ENCODE data around the gene C3orf38. TPM values are rescaled to one million over a fixed set of nuclear protein-coding genes. Genes with fewer than 3 reads are reported as not detected.

C3orf38 gene
- total and polyA plus RNA-seq, 9 of the 15 experiments (the other 6 are each of a cell fraction or from before 2014, with no cell fraction given): 8.7 to 22.1 (median 16.2) TPM

DNA sequence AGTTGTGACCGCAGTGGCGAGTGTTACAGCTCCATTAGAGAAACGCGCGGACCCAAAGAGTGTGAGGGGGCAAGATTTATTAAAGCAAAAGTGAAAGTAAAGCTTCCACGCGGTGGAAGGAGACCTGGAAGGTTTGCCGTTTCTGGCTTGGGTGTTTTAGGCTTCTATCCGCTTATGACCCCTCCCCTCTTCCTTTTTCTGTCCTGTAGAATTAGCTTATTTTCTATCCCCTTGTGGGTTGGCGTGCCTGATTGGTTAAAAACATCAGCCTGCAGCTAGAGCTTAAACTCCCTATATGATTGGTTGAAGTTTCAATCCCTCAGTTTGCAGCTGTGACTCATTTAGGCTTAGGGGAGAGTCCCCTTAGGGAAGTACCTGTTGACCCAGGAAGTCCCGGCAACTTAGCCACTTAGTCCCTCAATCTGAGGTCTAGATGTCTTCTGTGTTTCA is 39.6 kb downstream of the C3orf38 start:
- ChIA-PET CTCF (ENCODE audit: low intra/inter-chr PET ratio) (interaction anchor here (0.5 to 0.7 kb wide), 2 partner anchors 266 to 1030 kb away, joined by 3 to 4 read pairs; no protein-coding TSS in a partner anchor), POLR2A (interaction anchor here (0.6 kb wide), 1 partner anchor 51 kb away, joined by 3 read pairs; no protein-coding TSS in a partner anchor)
- Histone ChIP-seq H3K9me1 (ENCODE audit: control insufficient read depth, insufficient read depth, low read length) (no peaks in the 10 kb centered on the region), H3K4me3 (peak overlapping the region; percentile 28), H3K27me3 (ENCODE audit: control insufficient read depth in 2 of 2, insufficient read depth in 2 of 2, low read length in 2 of 2) (no peaks in the 10 kb centered on the region), H3K79me2 (ENCODE audit: control insufficient read depth, insufficient read depth, low read length) (no peaks in the 10 kb centered on the region), H4K20me1 (replicated peaks; ENCODE audit: control insufficient read depth, insufficient read depth, low read length) (no peaks in the 10 kb centered on the region), H3K4me2 (ENCODE audit: insufficient read depth, low read length) (peak overlapping the region; percentile 64), H3K27ac (ENCODE audit: extremely low read depth, low read depth, low read length) (peak overlapping the region; percentile 46; the same call in 1 of the 3 replicates), H2AFZ (ENCODE audit: low read depth, low read length) (peak overlapping the region; percentile 83), H3K4me1 (replicated peaks in 1 of 2; ENCODE audit: control insufficient read depth in 2 of 2, insufficient read depth in 2 of 2, low read length in 2 of 2) (no peaks in the 10 kb centered on the region; a peak in 1 of 5 replicates), H3K9ac (ENCODE audit: insufficient read depth in 1 of 2, low read depth in 2 of 2, low read length in 2 of 2) (peak overlapping the region; percentile 5 to 17; a peak in 1 of 4 replicates), H3K9me3 (replicated peaks; ENCODE audit: control insufficient read depth, insufficient read depth, low read depth, low read length) (no peaks in the 10 kb centered on the region), H3K36me3 (ENCODE audit: control insufficient read depth, insufficient read depth, low read length) (no peaks in the 10 kb centered on the region)
- FAIRE-seq (no peak), DNase-seq (ENCODE audit: extremely low read depth in 1 of 4, low spot score in 3 of 4) (peak; percentile 6 to 46 (median 26)), ATAC-seq (peak; percentile 81)
- 30% methylated on average over 10 of the region's 11 CpGs for WGBS (ENCODE audit: insufficient coverage, low coverage, missing lambda C conversion rate)
- intact Hi-C loops (cut with micrococcal nuclease): no loop called here
- TF ChIP-seq, protein P1, sequence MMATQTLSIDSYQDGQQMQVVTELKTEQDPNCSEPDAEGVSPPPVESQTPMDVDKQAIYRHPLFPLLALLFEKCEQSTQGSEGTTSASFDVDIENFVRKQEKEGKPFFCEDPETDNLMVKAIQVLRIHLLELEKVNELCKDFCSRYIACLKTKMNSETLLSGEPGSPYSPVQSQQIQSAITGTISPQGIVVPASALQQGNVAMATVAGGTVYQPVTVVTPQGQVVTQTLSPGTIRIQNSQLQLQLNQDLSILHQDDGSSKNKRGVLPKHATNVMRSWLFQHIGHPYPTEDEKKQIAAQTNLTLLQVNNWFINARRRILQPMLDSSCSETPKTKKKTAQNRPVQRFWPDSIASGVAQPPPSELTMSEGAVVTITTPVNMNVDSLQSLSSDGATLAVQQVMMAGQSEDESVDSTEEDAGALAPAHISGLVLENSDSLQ (IDR thresholded peaks at IDR 0.05): peak; percentile 84
- TF ChIP-seq FOXK2 (conservative IDR thresholded peaks at IDR 0.05 in 1 of 2, IDR thresholded peaks at IDR 0.05 in 1 of 2; ENCODE audit: low read depth in 2 of 2) (no peak), CREBBP (IDR thresholded peaks at IDR 0.05; ENCODE audit: low read depth, low read length) (no peak), FOSL1 (tag; conservative IDR thresholded peaks at IDR 0.05) (peak; percentile 63), KHSRP (IDR thresholded peaks at IDR 0.05) (no peak), MECOM (CRISPR knock-in tag; IDR thresholded peaks at IDR 0.05) (no peak), THRAP3 (IDR thresholded peaks at IDR 0.05; ENCODE audit: borderline replicate concordance) (no peak), IRF2 (CRISPR knock-in tag; IDR thresholded peaks at IDR 0.05) (peak; percentile 77; the same call in 1 of the 2 replicates), JUND (IDR thresholded peaks at IDR 0.05; ENCODE audit: borderline replicate concordance, low read depth, low read length) (peak; percentile 17; the same call in 1 of the 2 replicates), JUND (tag; IDR thresholded peaks at IDR 0.05; ENCODE audit: borderline replicate concordance, low read depth, low read length) (0 out of 3 replicates have a peak, but pooled peaks have one; percentile 18), TAF9B (IDR thresholded peaks at IDR 0.05; ENCODE audit: partially characterized antibody) (no peak), SP1 (CRISPR knock-in tag; IDR thresholded peaks at IDR 0.05) (no peak), HNRNPH1 (optimal IDR thresholded peaks at IDR 0.05; ENCODE audit: low read depth, low read length) (no peak), XRCC5 (IDR thresholded peaks at IDR 0.05; ENCODE audit: low read depth, low read length) (no peak)
- TF ChIP-seq, protein P2, sequence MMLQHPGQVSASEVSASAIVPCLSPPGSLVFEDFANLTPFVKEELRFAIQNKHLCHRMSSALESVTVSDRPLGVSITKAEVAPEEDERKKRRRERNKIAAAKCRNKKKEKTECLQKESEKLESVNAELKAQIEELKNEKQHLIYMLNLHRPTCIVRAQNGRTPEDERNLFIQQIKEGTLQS (IDR thresholded peaks at IDR 0.05): 0 out of 2 replicates have a peak, but pooled peaks have one; percentile 14
- TF ChIP-seq, protein P2 (CRISPR knock-in tag; conservative IDR thresholded peaks at IDR 0.05): no peak
- TF ChIP-seq, protein P3, sequence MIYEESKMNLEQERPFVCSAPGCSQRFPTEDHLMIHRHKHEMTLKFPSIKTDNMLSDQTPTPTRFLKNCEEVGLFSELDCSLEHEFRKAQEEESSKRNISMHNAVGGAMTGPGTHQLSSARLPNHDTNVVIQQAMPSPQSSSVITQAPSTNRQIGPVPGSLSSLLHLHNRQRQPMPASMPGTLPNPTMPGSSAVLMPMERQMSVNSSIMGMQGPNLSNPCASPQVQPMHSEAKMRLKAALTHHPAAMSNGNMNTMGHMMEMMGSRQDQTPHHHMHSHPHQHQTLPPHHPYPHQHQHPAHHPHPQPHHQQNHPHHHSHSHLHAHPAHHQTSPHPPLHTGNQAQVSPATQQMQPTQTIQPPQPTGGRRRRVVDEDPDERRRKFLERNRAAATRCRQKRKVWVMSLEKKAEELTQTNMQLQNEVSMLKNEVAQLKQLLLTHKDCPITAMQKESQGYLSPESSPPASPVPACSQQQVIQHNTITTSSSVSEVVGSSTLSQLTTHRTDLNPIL (CRISPR knock-in tag; IDR thresholded peaks at IDR 0.05): no peak
- no TSS peak for BruUV-seq (replicated peaks)
- in situ Hi-C loops (cut with MboI): no loop called here
